Caco-2 (cell line): ENCODE results near the gene SUMO3. TPM values are rescaled to one million over a fixed set of nuclear protein-coding genes. Genes with fewer than 3 reads are reported as not detected.

Experiments used
- BruUV-seq: library from RNA; stranded (reverse); fragments of 400-500 nt; replicated peaks from 2 replicates; lab custom pipeline; 2021; lab: Mats Ljungman, UMichigan
- CTCF ChIA-PET: fragments of 300-600 bp; sonication (Branson Sonifier 250); formaldehyde crosslinking; loops from one replicate; lab custom pipeline; 2022; ENCODE audit warnings: antibody characterized with exemption; lab: Charles Lee
- POLR2A ChIA-PET: fragments of 300-600 bp; sonication (Branson Sonifier 250); formaldehyde crosslinking; loops from one replicate; lab custom pipeline; 2022; ENCODE audit warnings: antibody characterized with exemption; lab: Charles Lee
- DNase-seq, 2 experiments: peaks; one replicate each; pipeline versions ENCODE4 v3.0.0 to v3.0.0-alpha.2; 2020 to 2022
- H3K27me3 ChIP-seq: replicated peaks from 2 replicates; pipeline ENCODE4 v1.6.0; 2011; ENCODE audit warnings: low read length; ENCODE audit not compliant: control insufficient read depth, insufficient read depth
- H3K36me3 ChIP-seq: 2 replicates; pipeline ENCODE4 v1.5.1; 2011; ENCODE audit warnings: low read length; ENCODE audit not compliant: control insufficient read depth, insufficient read depth
- H3K4me1 ChIP-seq: fragments of 250-450 bp; sonication (Bioruptor Pico); 2 replicates; pipeline ENCODE4 v1.5.1; 2020; ENCODE audit warnings: mild to moderate bottlenecking
- H3K4me3 ChIP-seq: 2 replicates; pipeline ENCODE4 v1.5.1; 2011; ENCODE audit warnings: low read depth, mild to moderate bottlenecking, control low read depth, low read length
- H3K9me3 ChIP-seq: fragments of 250-450 bp; sonication (Bioruptor Pico); 2 replicates; pipeline ENCODE4 v1.5.1; 2020; ENCODE audit warnings: mild to moderate bottlenecking, moderate library complexity
- H3K27ac Mint-ChIP-seq: one replicate; pipeline ENCODE4 v1.8.0; 2022; ENCODE audit warnings: mixed read lengths; ENCODE audit not compliant: unreplicated experiment
- H3K27me3 Mint-ChIP-seq: one replicate; pipeline ENCODE4 v1.8.0; 2022; ENCODE audit warnings: mixed read lengths; ENCODE audit not compliant: insufficient read depth, unreplicated experiment
- H3K36me3 Mint-ChIP-seq: one replicate; pipeline ENCODE4 v1.8.0; 2022; ENCODE audit warnings: mild to moderate bottlenecking, mixed read lengths; ENCODE audit not compliant: insufficient read depth, unreplicated experiment
- H3K4me1 Mint-ChIP-seq: one replicate; pipeline ENCODE4 v1.8.0; 2022; ENCODE audit warnings: low read depth, mixed read lengths; ENCODE audit not compliant: unreplicated experiment
- H3K4me3 Mint-ChIP-seq: one replicate; pipeline ENCODE4 v1.8.0; 2022; ENCODE audit warnings: mild to moderate bottlenecking, moderate library complexity, mixed read lengths; ENCODE audit not compliant: unreplicated experiment
- H3K9me3 Mint-ChIP-seq: one replicate; pipeline ENCODE4 v1.8.0; 2022; ENCODE audit warnings: mixed read lengths; ENCODE audit not compliant: unreplicated experiment
- CTCF ChIP-seq, 2 experiments: fragments of 200-600 bp in 1 of 2; IDR thresholded peaks; 1 replicate in 1 of 2; 2 replicates in 1 of 2; pipeline versions ENCODE4 v1.5.1 to v1.8.0; 2011 to 2022; ENCODE audit warnings: antibody characterized with exemption in 1 of 2, control low read depth in 1 of 2, inconsistent platforms in 1 of 2, low read depth in 1 of 2, low read length in 1 of 2, mild to moderate bottlenecking in 1 of 2, moderate library complexity in 1 of 2; ENCODE audit not compliant: insufficient read depth in 1 of 2, severe bottlenecking in 1 of 2, unreplicated experiment in 1 of 2
- intact Hi-C: fragments of 100-400 bp; cut with micrococcal nuclease; formaldehyde crosslinking; loops from one replicate; pipeline ENCODE4 v1.10.0; 2022; ENCODE audit not compliant: unreplicated experiment
- total RNA-seq: library from RNA; stranded (reverse); gene quantifications from 2 replicates; pipeline ENCODE4 v1.2.3, GENCODE V29; 2022

Gene SUMO3
- total RNA-seq, 1 experiment from 2014 or later, result 118 TPM

- H3K27me3 ChIP-seq, result no peaks in the 10 kb centered on the region
Measured at GRCh38 chr21:44831227-44831860, 13.5 kb upstream of the SUMO3 start.

DNA sequence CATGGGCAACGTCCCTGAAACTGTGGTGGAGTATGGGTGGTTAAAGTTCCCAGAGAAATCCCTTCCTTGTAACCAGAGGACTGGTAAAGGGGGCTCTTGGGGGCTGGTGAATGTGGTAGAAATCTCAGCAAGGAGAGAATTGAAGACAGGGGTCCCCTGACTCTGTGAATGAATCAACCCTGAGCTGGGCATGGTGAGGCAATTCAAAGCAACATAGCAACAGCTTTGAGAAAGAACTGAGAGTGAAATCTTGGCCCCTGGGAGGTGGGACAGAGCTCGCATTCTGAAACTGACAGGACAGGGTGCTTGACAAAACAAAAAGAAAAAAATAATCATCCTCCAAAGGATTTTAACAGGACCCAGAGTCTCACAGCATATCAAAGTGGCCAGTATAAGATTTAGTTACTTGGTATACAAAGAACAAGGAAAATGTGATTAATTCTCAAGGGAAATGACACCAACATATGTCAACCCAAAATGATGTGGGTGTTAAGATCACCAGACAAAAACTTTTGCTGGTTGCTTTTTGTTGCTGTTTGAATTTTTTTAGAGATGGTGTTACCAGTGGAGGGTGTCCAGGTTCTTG lies 11.7 kb upstream of the SUMO3 start:
- Histone ChIP-seq H3K9me3 (peaks cover 9% of the 10 kb centered on the region; the same call in 1 of the 2 replicates), H3K4me1 (no peaks in the 10 kb centered on the region), H3K4me3 (no peak overlapping the region), H3K36me3 (no peaks in the 10 kb centered on the region), H3K27me3 (no peaks in the 10 kb centered on the region)
- peaks cover 6% of the 10 kb centered on the region for H3K36me3 Mint-ChIP-seq
- CTCF ChIA-PET, result no interaction called here
- intact Hi-C loops, result no loop called here
- no peaks in the 10 kb centered on the region for H3K27me3 Mint-ChIP-seq
- no peak for DNase-seq
- TF ChIP-seq CTCF (IDR thresholded peaks at IDR 0.05; ENCODE audit: insufficient read depth in 1 of 2, low read depth in 1 of 2, low read length in 1 of 2, severe bottlenecking in 1 of 2, unreplicated experiment in 1 of 2), result no peak
- H3K9me3 Mint-ChIP-seq, result peaks cover 33% of the 10 kb centered on the region
- H3K4me1 Mint-ChIP-seq, result no peaks in the 10 kb centered on the region
- H3K4me3 Mint-ChIP-seq, result no peak overlapping the region
- POLR2A ChIA-PET, result no interaction called here
- H3K27ac Mint-ChIP-seq, result no peak overlapping the region
- no TSS peak for BruUV-seq

More at GRCh38 chr21:44831227-44831860, 13.5 kb upstream of the SUMO3 start:
- intact Hi-C loops, result no loop called here
- no TSS peak for BruUV-seq
- H3K4me1 ChIP-seq, result peaks cover under 1% of the 10 kb centered on the region; the same call in 1 of the 2 replicates
- TF ChIP-seq CTCF (IDR thresholded peaks at IDR 0.05; ENCODE audit: insufficient read depth in 1 of 2, low read depth in 1 of 2, low read length in 1 of 2, severe bottlenecking in 1 of 2, unreplicated experiment in 1 of 2), result no peak
- no peaks in the 10 kb centered on the region for H3K27me3 Mint-ChIP-seq
- no peaks in the 10 kb centered on the region for H3K36me3 ChIP-seq
- no peaks in the 10 kb centered on the region for H3K4me1 Mint-ChIP-seq
- POLR2A ChIA-PET, result no interaction called here
- H3K9me3 ChIP-seq, result peaks cover 9% of the 10 kb centered on the region; the same call in 1 of the 2 replicates
- peaks cover 6% of the 10 kb centered on the region for H3K36me3 Mint-ChIP-seq
- no peak overlapping the region for H3K4me3 ChIP-seq
- no peak overlapping the region for H3K4me3 Mint-ChIP-seq
- DNase-seq, result no peak
- H3K9me3 Mint-ChIP-seq, result peaks cover 27% of the 10 kb centered on the region
- CTCF ChIA-PET, result no interaction called here
- H3K27ac Mint-ChIP-seq, result no peak overlapping the region

GRCh38 chr21:44828362-44829056 lies 10.6 kb upstream of the SUMO3 start:
- Mint-ChIP-seq H3K27me3 (no peaks in the 10 kb centered on the region), H3K27ac (no peak overlapping the region), H3K4me1 (no peaks in the 10 kb centered on the region), H3K36me3 (peaks cover 12% of the 10 kb centered on the region), H3K9me3 (peaks cover 38% of the 10 kb centered on the region), H3K4me3 (no peak overlapping the region)
- intact Hi-C loops, result no loop called here
- peaks cover 13% of the 10 kb centered on the region; the same call in 1 of the 2 replicates for H3K9me3 ChIP-seq
- H3K4me1 ChIP-seq, result no peaks in the 10 kb centered on the region
- no peaks in the 10 kb centered on the region for H3K27me3 ChIP-seq
- H3K36me3 ChIP-seq, result no peaks in the 10 kb centered on the region
- H3K4me3 ChIP-seq, result no peak overlapping the region
- ChIA-PET POLR2A (no interaction called here), CTCF (no interaction called here)
- no peak for TF ChIP-seq CTCF (IDR thresholded peaks at IDR 0.05; ENCODE audit: insufficient read depth in 1 of 2, low read depth in 1 of 2, low read length in 1 of 2, severe bottlenecking in 1 of 2, unreplicated experiment in 1 of 2)
- BruUV-seq, result no TSS peak
- DNase-seq, result no peak
